Choroid plexus epithelial cell (primary cell): ENCODE data around the gene OSTM1.

Experiments used
- DNase-seq: peaks from one replicate; pipeline ENCODE4 v3.0.0-alpha.2; 2010; ENCODE audit warnings: low read depth
- H3K4me3 ChIP-seq: 2 replicates; pipeline ENCODE4 v1.5.1; 2011; ENCODE audit warnings: low read depth, mild to moderate bottlenecking, control low read depth, low read length, moderate library complexity
- TF ChIP-seq, protein P1 (sequence below): conservative IDR thresholded peaks from 2 replicates; pipeline ENCODE4 v1.5.1; 2011; ENCODE audit warnings: low read depth, mild to moderate bottlenecking, control low read depth, inconsistent platforms, low read length, moderate library complexity

Gene OSTM1

DNA sequence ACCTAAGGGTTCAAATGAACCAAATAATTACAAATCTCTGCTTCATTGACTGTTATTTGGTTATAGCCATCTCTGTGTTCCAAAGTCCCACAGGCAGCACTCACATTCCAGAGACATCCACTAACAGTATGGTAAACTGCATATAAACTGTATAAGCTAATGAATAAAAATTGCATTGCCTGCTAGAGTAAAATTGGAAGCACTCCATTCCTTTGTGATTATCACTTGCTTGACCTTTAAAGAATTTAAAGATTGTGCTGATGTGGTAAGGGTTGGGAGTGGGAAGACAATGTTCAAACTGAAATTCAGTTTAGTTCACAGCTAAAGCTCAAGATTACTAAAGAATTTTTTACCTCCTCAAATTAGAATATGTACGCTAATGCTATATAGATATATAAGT is 31.0 kb upstream of the OSTM1 start:
- DNase-seq = peak; percentile 34
- TF ChIP-seq, protein P1, sequence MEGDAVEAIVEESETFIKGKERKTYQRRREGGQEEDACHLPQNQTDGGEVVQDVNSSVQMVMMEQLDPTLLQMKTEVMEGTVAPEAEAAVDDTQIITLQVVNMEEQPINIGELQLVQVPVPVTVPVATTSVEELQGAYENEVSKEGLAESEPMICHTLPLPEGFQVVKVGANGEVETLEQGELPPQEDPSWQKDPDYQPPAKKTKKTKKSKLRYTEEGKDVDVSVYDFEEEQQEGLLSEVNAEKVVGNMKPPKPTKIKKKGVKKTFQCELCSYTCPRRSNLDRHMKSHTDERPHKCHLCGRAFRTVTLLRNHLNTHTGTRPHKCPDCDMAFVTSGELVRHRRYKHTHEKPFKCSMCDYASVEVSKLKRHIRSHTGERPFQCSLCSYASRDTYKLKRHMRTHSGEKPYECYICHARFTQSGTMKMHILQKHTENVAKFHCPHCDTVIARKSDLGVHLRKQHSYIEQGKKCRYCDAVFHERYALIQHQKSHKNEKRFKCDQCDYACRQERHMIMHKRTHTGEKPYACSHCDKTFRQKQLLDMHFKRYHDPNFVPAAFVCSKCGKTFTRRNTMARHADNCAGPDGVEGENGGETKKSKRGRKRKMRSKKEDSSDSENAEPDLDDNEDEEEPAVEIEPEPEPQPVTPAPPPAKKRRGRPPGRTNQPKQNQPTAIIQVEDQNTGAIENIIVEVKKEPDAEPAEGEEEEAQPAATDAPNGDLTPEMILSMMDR = no peak
- no peak overlapping the region for H3K4me3 ChIP-seq

DNA sequence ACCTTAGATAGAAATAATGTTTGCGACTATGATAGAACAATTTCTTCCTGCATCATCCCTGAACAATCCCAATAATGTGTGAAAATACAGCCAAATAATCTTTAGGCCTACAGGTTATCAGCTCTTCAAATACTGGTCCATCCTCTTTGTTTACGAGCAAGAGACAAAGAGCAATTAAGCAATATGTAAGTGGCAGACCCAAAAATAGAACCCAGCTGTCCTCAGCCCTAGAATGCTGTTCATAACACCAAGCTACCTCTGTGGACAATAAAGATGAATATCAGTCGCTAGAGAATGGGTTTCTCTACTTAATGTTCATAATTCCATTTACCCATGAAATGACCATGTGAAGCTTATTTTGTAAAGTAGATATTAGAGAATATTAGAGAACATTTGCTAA is 28.4 kb upstream of the OSTM1 start:
- no peak overlapping the region for H3K4me3 ChIP-seq
- DNase-seq = no peak
- TF ChIP-seq, protein P1 = no peak

DNA sequence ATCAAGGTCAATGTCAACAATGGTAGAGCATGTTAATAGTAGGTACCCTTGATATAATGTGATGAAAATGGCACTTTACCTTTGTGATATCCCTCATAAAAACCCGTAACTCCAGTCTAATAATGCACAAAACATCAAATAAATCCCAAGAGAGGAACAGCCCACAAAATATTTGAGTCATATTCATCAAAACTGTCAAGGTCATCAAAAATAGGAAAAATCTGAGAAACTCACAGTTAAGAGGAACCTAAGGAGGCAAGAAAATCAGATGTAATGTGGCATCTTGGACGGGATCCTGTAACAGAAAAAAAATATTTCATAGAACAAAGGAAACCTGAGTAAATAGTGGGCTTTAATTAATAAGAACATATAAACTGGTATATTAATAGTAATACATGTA is 25.5 kb upstream of the OSTM1 start:
- TF ChIP-seq, protein P1 = no peak
- DNase-seq = no peak
- H3K4me3 ChIP-seq = no peak overlapping the region

DNA sequence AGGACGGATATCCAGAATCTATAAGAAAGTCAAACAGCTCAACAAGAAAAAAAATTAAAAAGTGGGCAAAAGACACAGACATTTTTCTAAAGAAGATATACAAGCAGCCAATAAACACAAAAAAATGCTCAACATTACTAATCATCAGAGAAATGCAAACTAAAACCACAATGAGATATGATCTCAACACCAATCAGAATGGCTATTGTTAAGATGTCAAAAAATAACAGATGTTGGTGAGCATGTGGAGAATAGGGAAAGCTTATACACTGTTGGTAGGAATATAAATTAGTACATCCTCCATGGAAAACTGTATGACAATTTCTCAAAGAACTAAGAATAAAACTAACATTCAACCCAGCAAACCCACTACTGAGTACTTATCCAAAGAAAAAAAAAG is 23.3 kb upstream of the OSTM1 start:
- DNase-seq = no peak
- H3K4me3 ChIP-seq = no peak overlapping the region
- TF ChIP-seq, protein P1 = no peak

- no peak overlapping the region for H3K4me3 ChIP-seq
- TF ChIP-seq, protein P1 = no peak
- DNase-seq = no peak
Measured at GRCh38 chr6:108093781-108094300, 19.3 kb upstream of the OSTM1 start.

DNA sequence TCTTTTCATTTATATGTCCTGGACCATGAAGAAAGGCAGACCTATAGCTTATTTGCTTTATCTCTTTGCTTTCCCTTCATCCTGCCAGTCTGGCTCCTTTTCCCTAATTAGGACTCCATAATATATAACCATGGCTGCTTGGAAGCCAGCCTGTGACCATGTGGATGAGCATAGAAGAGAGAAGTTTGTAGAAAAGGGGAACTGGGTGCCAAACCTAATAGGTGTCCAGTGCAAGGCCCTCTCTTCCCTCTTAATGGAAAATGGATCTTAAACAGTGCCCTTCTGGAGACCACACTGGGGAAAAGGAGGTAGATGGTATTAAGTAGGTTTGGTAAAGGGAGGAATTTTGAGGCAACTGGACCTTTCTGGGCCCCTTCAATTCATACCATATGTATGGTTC is 16.7 kb upstream of the OSTM1 start:
- TF ChIP-seq, protein P1 = no peak
- no peak overlapping the region for H3K4me3 ChIP-seq
- no peak for DNase-seq

DNA sequence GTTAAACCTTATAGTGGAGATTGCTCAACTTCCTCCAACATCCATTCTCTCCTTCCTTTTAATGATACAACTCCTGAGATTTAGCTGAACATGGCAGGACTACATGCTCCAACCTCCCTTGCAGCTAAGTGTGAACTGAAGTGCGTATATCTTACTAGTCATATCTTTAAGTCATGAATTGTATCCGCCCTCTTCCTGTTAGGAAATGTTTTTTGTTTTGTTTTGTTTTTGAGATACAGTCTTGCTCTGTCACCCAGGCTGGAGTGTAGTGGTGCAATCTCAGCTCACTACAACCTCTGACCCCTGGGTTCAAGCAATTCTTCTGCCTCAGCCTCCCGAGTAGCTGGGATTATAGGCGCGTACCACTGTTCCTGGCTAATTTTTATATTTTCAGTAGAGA is 8.8 kb upstream of the OSTM1 start:
- no peak overlapping the region for H3K4me3 ChIP-seq
- TF ChIP-seq, protein P1 = no peak
- DNase-seq = peak; percentile 11
